ENCODE results near the gene SNX30.

The SNX30 gene

GRCh38 chr9:112858005-112858404 lies 107.4 kb downstream of the SNX30 start:
- no peaks in the 10 kb centered on the region for H3K4me1 ChIP-seq (ENCODE audit: control insufficient read depth, insufficient read depth, low read length)
- no peak overlapping the region for H3K27ac ChIP-seq (ENCODE audit: low read depth, low read length)
- H3K4me3 ChIP-seq (ENCODE audit: low read depth, low read length): no peak overlapping the region
- H3K9me3 ChIP-seq (ENCODE audit: control insufficient read depth, insufficient read depth, low read depth, low read length): no peaks in the 10 kb centered on the region; the same call in 1 of the 2 replicates
- no peak overlapping the region for H3K9ac ChIP-seq (ENCODE audit: low read length)
- H3K36me3 ChIP-seq (ENCODE audit: control insufficient read depth, insufficient read depth, low read length): peaks cover 3% of the 10 kb centered on the region
- H3K27me3 ChIP-seq (ENCODE audit: control insufficient read depth, insufficient read depth, low read length): no peaks in the 10 kb centered on the region

GRCh38 chr9:112858625-112859147 lies 108.1 kb downstream of the SNX30 start:
- Histone ChIP-seq H3K9ac (ENCODE audit: low read length) (no peak overlapping the region), H3K4me1 (ENCODE audit: control insufficient read depth, insufficient read depth, low read length) (no peaks in the 10 kb centered on the region)

GRCh38 chr9:112860451-112860850 lies 109.9 kb downstream of the SNX30 start:
- no peaks in the 10 kb centered on the region; the same call in 1 of the 2 replicates for H3K36me3 ChIP-seq (ENCODE audit: control insufficient read depth, insufficient read depth, low read length)
- no peak overlapping the region for H3K9ac ChIP-seq (ENCODE audit: low read length)
- H3K4me3 ChIP-seq (ENCODE audit: low read depth, low read length): no peak overlapping the region
- no peaks in the 10 kb centered on the region for H3K4me1 ChIP-seq (ENCODE audit: control insufficient read depth, insufficient read depth, low read length)
- H3K9me3 ChIP-seq (ENCODE audit: control insufficient read depth, insufficient read depth, low read depth, low read length): no peaks in the 10 kb centered on the region; the same call in 1 of the 2 replicates
- no peaks in the 10 kb centered on the region for H3K27me3 ChIP-seq (ENCODE audit: control insufficient read depth, insufficient read depth, low read length)
- no peak overlapping the region for H3K27ac ChIP-seq (ENCODE audit: low read depth, low read length)

More at GRCh38 chr9:112858625-112859147, 108.1 kb downstream of the SNX30 start:
- Histone ChIP-seq H3K4me3 (ENCODE audit: low read depth, low read length) (no peak overlapping the region), H3K27me3 (ENCODE audit: control insufficient read depth, insufficient read depth, low read length) (no peaks in the 10 kb centered on the region), H3K27ac (ENCODE audit: low read depth, low read length) (no peak overlapping the region), H3K36me3 (ENCODE audit: control insufficient read depth, insufficient read depth, low read length) (no peaks in the 10 kb centered on the region; the same call in 1 of the 2 replicates), H3K9me3 (ENCODE audit: control insufficient read depth, insufficient read depth, low read depth, low read length) (no peaks in the 10 kb centered on the region; the same call in 1 of the 2 replicates)

- no peak overlapping the region for H3K27ac ChIP-seq (ENCODE audit: low read depth, low read length)
- H3K36me3 ChIP-seq (ENCODE audit: control insufficient read depth, insufficient read depth, low read length): no peaks in the 10 kb centered on the region; the same call in 1 of the 2 replicates
- peaks cover under 1% of the 10 kb centered on the region; the same call in 1 of the 2 replicates for H3K4me1 ChIP-seq (ENCODE audit: control insufficient read depth, insufficient read depth, low read length)
- no peak overlapping the region for H3K9ac ChIP-seq (ENCODE audit: low read length)
- no peaks in the 10 kb centered on the region; the same call in 1 of the 2 replicates for H3K9me3 ChIP-seq (ENCODE audit: control insufficient read depth, insufficient read depth, low read depth, low read length)
- H3K27me3 ChIP-seq (ENCODE audit: control insufficient read depth, insufficient read depth, low read length): no peaks in the 10 kb centered on the region
- no peak overlapping the region for H3K4me3 ChIP-seq (ENCODE audit: low read depth, low read length)
Measured at GRCh38 chr9:112861155-112861554, 110.6 kb downstream of the SNX30 start.

- Histone ChIP-seq H3K9me3 (ENCODE audit: control insufficient read depth, insufficient read depth, low read depth, low read length) (no peaks in the 10 kb centered on the region; the same call in 1 of the 2 replicates), H3K9ac (ENCODE audit: low read length) (no peak overlapping the region), H3K4me3 (ENCODE audit: low read depth, low read length) (no peak overlapping the region), H3K27me3 (ENCODE audit: control insufficient read depth, insufficient read depth, low read length) (no peaks in the 10 kb centered on the region), H3K27ac (ENCODE audit: low read depth, low read length) (no peak overlapping the region), H3K4me1 (ENCODE audit: control insufficient read depth, insufficient read depth, low read length) (peaks cover 4% of the 10 kb centered on the region; the same call in 1 of the 2 replicates), H3K36me3 (ENCODE audit: control insufficient read depth, insufficient read depth, low read length) (no peaks in the 10 kb centered on the region; the same call in 1 of the 2 replicates)
Measured at GRCh38 chr9:112861638-112862555, 111.3 kb downstream of the SNX30 start.

- H3K36me3 ChIP-seq (ENCODE audit: control insufficient read depth, insufficient read depth, low read length): no peaks in the 10 kb centered on the region; the same call in 1 of the 2 replicates
- no peak overlapping the region for H3K9ac ChIP-seq (ENCODE audit: low read length)
- no peak overlapping the region for H3K4me3 ChIP-seq (ENCODE audit: low read depth, low read length)
- peaks cover 8% of the 10 kb centered on the region; the same call in 1 of the 2 replicates for H3K4me1 ChIP-seq (ENCODE audit: control insufficient read depth, insufficient read depth, low read length)
- no peak overlapping the region for H3K27ac ChIP-seq (ENCODE audit: low read depth, low read length)
- no peaks in the 10 kb centered on the region for H3K27me3 ChIP-seq (ENCODE audit: control insufficient read depth, insufficient read depth, low read length)
- H3K9me3 ChIP-seq (ENCODE audit: control insufficient read depth, insufficient read depth, low read depth, low read length): no peaks in the 10 kb centered on the region; the same call in 1 of the 2 replicates
Measured at GRCh38 chr9:112863214-112863613, 112.7 kb downstream of the SNX30 start.

GRCh38 chr9:112863746-112864145 lies 113.2 kb downstream of the SNX30 start:
- H3K4me1 ChIP-seq (ENCODE audit: control insufficient read depth, insufficient read depth, low read length): peaks cover 8% of the 10 kb centered on the region; the same call in 1 of the 2 replicates
- peaks cover 3% of the 10 kb centered on the region; the same call in 1 of the 2 replicates for H3K36me3 ChIP-seq (ENCODE audit: control insufficient read depth, insufficient read depth, low read length)
- no peaks in the 10 kb centered on the region; the same call in 1 of the 2 replicates for H3K9me3 ChIP-seq (ENCODE audit: control insufficient read depth, insufficient read depth, low read depth, low read length)
- no peak overlapping the region for H3K9ac ChIP-seq (ENCODE audit: low read length)
- H3K27me3 ChIP-seq (ENCODE audit: control insufficient read depth, insufficient read depth, low read length): no peaks in the 10 kb centered on the region
- H3K27ac ChIP-seq (ENCODE audit: low read depth, low read length): no peak overlapping the region
- H3K4me3 ChIP-seq (ENCODE audit: low read depth, low read length): no peak overlapping the region

GRCh38 chr9:112864403-112864802 lies 113.8 kb downstream of the SNX30 start:
- Histone ChIP-seq H3K36me3 (ENCODE audit: control insufficient read depth, insufficient read depth, low read length) (peaks cover 8% of the 10 kb centered on the region; the same call in 1 of the 2 replicates), H3K27me3 (ENCODE audit: control insufficient read depth, insufficient read depth, low read length) (no peaks in the 10 kb centered on the region), H3K27ac (ENCODE audit: low read depth, low read length) (no peak overlapping the region), H3K9ac (ENCODE audit: low read length) (no peak overlapping the region), H3K9me3 (ENCODE audit: control insufficient read depth, insufficient read depth, low read depth, low read length) (no peaks in the 10 kb centered on the region; the same call in 1 of the 2 replicates), H3K4me1 (ENCODE audit: control insufficient read depth, insufficient read depth, low read length) (peaks cover 8% of the 10 kb centered on the region; the same call in 1 of the 2 replicates), H3K4me3 (ENCODE audit: low read depth, low read length) (no peak overlapping the region)

- Histone ChIP-seq H3K4me1 (ENCODE audit: control insufficient read depth, insufficient read depth, low read length) (peaks cover 8% of the 10 kb centered on the region; the same call in 1 of the 2 replicates), H3K4me3 (ENCODE audit: low read depth, low read length) (no peak overlapping the region), H3K27me3 (ENCODE audit: control insufficient read depth, insufficient read depth, low read length) (no peaks in the 10 kb centered on the region), H3K36me3 (ENCODE audit: control insufficient read depth, insufficient read depth, low read length) (peaks cover 11% of the 10 kb centered on the region; the same call in 1 of the 2 replicates), H3K9me3 (ENCODE audit: control insufficient read depth, insufficient read depth, low read depth, low read length) (no peaks in the 10 kb centered on the region; the same call in 1 of the 2 replicates), H3K9ac (ENCODE audit: low read length) (no peak overlapping the region), H3K27ac (ENCODE audit: low read depth, low read length) (no peak overlapping the region)
Measured at GRCh38 chr9:112864982-112865381, 114.4 kb downstream of the SNX30 start.

GRCh38 chr9:112866662-112867274 lies 116.2 kb downstream of the SNX30 start:
- peaks cover 18% of the 10 kb centered on the region for H3K36me3 ChIP-seq (ENCODE audit: control insufficient read depth, insufficient read depth, low read length)
- no peak overlapping the region for H3K27ac ChIP-seq (ENCODE audit: low read depth, low read length)
- H3K27me3 ChIP-seq (ENCODE audit: control insufficient read depth, insufficient read depth, low read length): no peaks in the 10 kb centered on the region
- peaks cover 8% of the 10 kb centered on the region; the same call in 1 of the 2 replicates for H3K4me1 ChIP-seq (ENCODE audit: control insufficient read depth, insufficient read depth, low read length)
- no peak overlapping the region for H3K9ac ChIP-seq (ENCODE audit: low read length)
- H3K9me3 ChIP-seq (ENCODE audit: control insufficient read depth, insufficient read depth, low read depth, low read length): no peaks in the 10 kb centered on the region
- H3K4me3 ChIP-seq (ENCODE audit: low read depth, low read length): no peak overlapping the region
